B cell (primary cell): ENCODE measurements around the gene SLC39A7. TPM values are rescaled to one million over a fixed set of nuclear protein-coding genes. Genes with fewer than 3 reads are reported as not detected.
A peak's percentile ranks its signal among the peaks of the same experiment; 100 is the strongest.

Source experiments
- ATAC-seq: fragments of 200-7000 bp; cut with Tn5 transposase; one replicate; pipeline ENCODE4 v1.10.0; 2021; ENCODE audit warnings: low read depth, mild to moderate bottlenecking, moderate number of reproducible peaks, moderate library complexity
- CTCF ChIA-PET: fragments of 350-600 bp; sonication (Branson Sonifier 250); formaldehyde crosslinking; loops from one replicate; lab custom pipeline; 2021; ENCODE audit warnings: antibody characterized with exemption, inconsistent platforms; lab: Charles Lee
- POLR2A ChIA-PET: fragments of 350-600 bp; sonication (Branson Sonifier 250); formaldehyde crosslinking; loops from one replicate; lab custom pipeline; 2021; ENCODE audit warnings: antibody characterized with exemption; lab: Charles Lee
- DNase-seq: peaks from one replicate; pipeline ENCODE4 v3.0.0; 2013
- H2AFZ ChIP-seq: 2 replicates; pipeline ENCODE4 v1.6.1; 2012; ENCODE audit warnings: mild to moderate bottlenecking, low read depth, low read length; ENCODE audit not compliant: insufficient read depth, poor library complexity, severe bottlenecking
- H3K27ac ChIP-seq, 2 donors: 1 replicate in 1 of 2; 2 replicates in 1 of 2; pipeline ENCODE4 v1.5.1; 2012 to 2013; ENCODE audit warnings: low read length in 2 of 2, mild to moderate bottlenecking in 2 of 2, moderate library complexity in 1 of 2
- H3K27me3 ChIP-seq, 4 experiments: fragments of 200-600 bp in 1 of 4; sonication (generic) in 1 of 4; replicated peaks in 1 of 4; 1 replicate in 2 of 4; 2 replicates in 2 of 4; pipeline versions ENCODE4 v1.6.1 to v1.7.0; 2013 to 2016; ENCODE audit warnings: low read length in 3 of 4, mild to moderate bottlenecking in 2 of 4, mixed read lengths in 1 of 4, moderate library complexity in 1 of 4; ENCODE audit not compliant: insufficient read depth in 4 of 4, control insufficient read depth in 3 of 4; ENCODE audit errors: control extremely low read depth in 1 of 4
- H3K36me3 ChIP-seq, 2 experiments: replicated peaks in 1 of 2; 1 replicate in 1 of 2; 2 replicates in 1 of 2; pipeline versions ENCODE4 v1.6.1 to v1.7.1; 2013; ENCODE audit warnings: low read length in 1 of 2; ENCODE audit not compliant: insufficient read depth in 2 of 2, control insufficient read depth in 1 of 2; ENCODE audit errors: control extremely low read depth in 1 of 2, extremely low read depth in 1 of 2
- H3K4me1 ChIP-seq, 2 donors: fragments of 200-600 bp in 1 of 2; sonication (generic) in 1 of 2; 1 replicate in 1 of 2; 2 replicates in 1 of 2; pipeline versions ENCODE4 v1.5.1 to v1.6.1; 2013 to 2017; ENCODE audit warnings: low read length in 2 of 2; ENCODE audit not compliant: control insufficient read depth in 2 of 2, insufficient read depth in 2 of 2
- H3K4me2 ChIP-seq: replicated peaks from 2 replicates; pipeline ENCODE3; 2012; ENCODE audit warnings: mild to moderate bottlenecking, low read depth, low read length; ENCODE audit not compliant: poor library complexity, severe bottlenecking
- H3K4me3 ChIP-seq, 5 experiments: fragments of 200-600 bp in 1 of 5; sonication (generic) in 1 of 5; 1 replicate in 3 of 5; 2 replicates in 2 of 5; pipeline versions ENCODE4 v1.5.1 to v1.7.0; 2011 to 2016; ENCODE audit warnings: low read length in 4 of 5, mild to moderate bottlenecking in 4 of 5, low read depth in 2 of 5, control low read depth in 1 of 5, moderate library complexity in 1 of 5; ENCODE audit not compliant: insufficient read depth in 1 of 5; ENCODE audit errors: control extremely low read depth in 1 of 5, extremely low read depth in 1 of 5
- H3K79me2 ChIP-seq: fragments of 200-600 bp; sonication (generic); one replicate; pipeline ENCODE4 v1.6.0; 2016; ENCODE audit warnings: low read length; ENCODE audit not compliant: control insufficient read depth, insufficient read depth
- H3K9ac ChIP-seq: fragments of 200-600 bp; sonication (generic); 2 replicates; pipeline ENCODE4 v1.6.1; 2017; ENCODE audit warnings: mild to moderate bottlenecking, low read length, moderate library complexity
- H3K9me3 ChIP-seq, 3 donors: one replicate each; pipeline versions ENCODE4 v1.6.1 to v1.7.1; 2013; ENCODE audit warnings: low read length in 2 of 3; ENCODE audit not compliant: control insufficient read depth in 2 of 3, insufficient read depth in 1 of 3; ENCODE audit errors: control extremely low read depth in 1 of 3
- H4K20me1 ChIP-seq: 2 replicates; pipeline ENCODE4 v1.6.0; 2012; ENCODE audit warnings: mild to moderate bottlenecking, low read length; ENCODE audit not compliant: insufficient read depth, control insufficient read depth, poor library complexity, severe bottlenecking
- H3K27ac Mint-ChIP-seq: one replicate; pipeline ENCODE4 v1.8.0; 2021; ENCODE audit warnings: mixed read lengths
- H3K27me3 Mint-ChIP-seq: one replicate; pipeline ENCODE4 v1.8.0; 2021; ENCODE audit warnings: mixed read lengths
- H3K4me1 Mint-ChIP-seq: one replicate; pipeline ENCODE4 v1.8.0; 2021; ENCODE audit warnings: mixed read lengths
- H3K4me3 Mint-ChIP-seq: one replicate; pipeline ENCODE4 v1.8.0; 2021; ENCODE audit warnings: mixed read lengths
- H3K9me3 Mint-ChIP-seq: one replicate; pipeline ENCODE4 v1.8.0; 2022; ENCODE audit warnings: mixed read lengths; ENCODE audit not compliant: insufficient read depth
- EZH2 ChIP-seq: IDR thresholded peaks from 2 replicates; pipeline ENCODE4 v1.6.1; 2012; ENCODE audit warnings: borderline replicate concordance, low read depth, mild to moderate bottlenecking, moderate library complexity, low read length; ENCODE audit not compliant: insufficient read depth, poor library complexity, severe bottlenecking
- WGBS: methylation state at CpG from one replicate; pipeline ENCODE4 v1.1.5; 2013; ENCODE audit warnings: missing lambda C conversion rate; ENCODE audit not compliant: insufficient coverage; 5-methylcytosine and 5-hydroxymethylcytosine counted together
- intact Hi-C: fragments of 100-400 bp; cut with micrococcal nuclease; formaldehyde crosslinking; loops from one replicate; pipeline ENCODE4 v1.10.0; 2022
- polyA plus RNA-seq: library from polyadenylated mRNA; depleted of rRNA; stranded (reverse); fragments of >200 nt; gene quantifications from 2 replicates; pipeline ENCODE4 v1.2.3, GENCODE V29; 2012
- total RNA-seq, 2 donors: library from RNA; stranded (reverse); fragments of 120-200 nt in 1 of 2; gene quantifications; 1 replicate in 1 of 2; 2 replicates in 1 of 2; pipeline versions ENCODE4 v1.2.3 to v1.2.4, GENCODE V29; 2013 to 2022
- TF ChIP-seq, protein P1 (sequence below): fragments of 200-600 bp; IDR thresholded peaks from one replicate; pipeline ENCODE4 v1.8.0; 2022; ENCODE audit warnings: antibody characterized with exemption, mild to moderate bottlenecking

Gene SLC39A7
- total and polyA plus RNA-seq, 2 donors (not counting 1 experiment from before 2014, with no cell fraction given), result 18.7 to 29.6 TPM

DNA sequence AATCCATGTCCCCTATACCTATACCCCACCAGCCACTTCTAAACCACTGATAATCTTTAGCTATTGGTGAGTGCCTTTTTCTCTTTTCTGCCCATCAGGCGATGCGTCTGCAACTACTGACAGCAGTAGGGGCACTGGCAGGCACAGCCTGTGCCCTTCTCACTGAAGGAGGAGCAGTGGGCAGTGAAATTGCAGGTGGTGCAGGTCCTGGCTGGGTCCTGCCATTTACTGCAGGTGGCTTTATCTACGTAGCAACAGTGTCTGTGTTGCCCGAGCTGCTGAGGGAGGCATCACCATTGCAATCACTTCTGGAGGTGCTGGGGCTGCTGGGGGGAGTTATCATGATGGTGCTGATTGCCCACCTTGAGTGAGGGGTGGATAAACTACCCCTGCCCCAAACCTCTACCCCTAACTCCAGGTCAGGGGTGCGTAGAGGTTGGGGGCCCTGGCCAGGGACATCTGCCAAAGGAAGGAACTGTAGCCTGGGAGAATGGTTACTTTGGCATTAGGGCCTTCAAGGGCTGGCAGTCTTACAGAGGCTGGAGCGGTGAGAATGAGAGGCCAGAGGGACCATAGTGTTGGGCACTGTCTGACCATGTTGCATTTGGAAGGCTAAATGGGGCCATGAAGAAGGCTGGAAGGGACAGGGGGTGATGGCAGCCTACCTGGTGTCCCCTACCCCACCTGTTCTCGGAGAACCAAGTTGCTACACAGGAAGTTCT lies 2.9 kb downstream of the SLC39A7 start:
- no peaks in the 10 kb centered on the region for H3K27me3 Mint-ChIP-seq
- ChIA-PET CTCF (interaction anchor here (0.9 kb wide), 1 partner anchor 141 kb away, joined by 3 read pairs; no protein-coding TSS in a partner anchor), POLR2A (no interaction called here)
- no peaks in the 10 kb centered on the region for H3K9me3 ChIP-seq
- TF ChIP-seq, protein P1, sequence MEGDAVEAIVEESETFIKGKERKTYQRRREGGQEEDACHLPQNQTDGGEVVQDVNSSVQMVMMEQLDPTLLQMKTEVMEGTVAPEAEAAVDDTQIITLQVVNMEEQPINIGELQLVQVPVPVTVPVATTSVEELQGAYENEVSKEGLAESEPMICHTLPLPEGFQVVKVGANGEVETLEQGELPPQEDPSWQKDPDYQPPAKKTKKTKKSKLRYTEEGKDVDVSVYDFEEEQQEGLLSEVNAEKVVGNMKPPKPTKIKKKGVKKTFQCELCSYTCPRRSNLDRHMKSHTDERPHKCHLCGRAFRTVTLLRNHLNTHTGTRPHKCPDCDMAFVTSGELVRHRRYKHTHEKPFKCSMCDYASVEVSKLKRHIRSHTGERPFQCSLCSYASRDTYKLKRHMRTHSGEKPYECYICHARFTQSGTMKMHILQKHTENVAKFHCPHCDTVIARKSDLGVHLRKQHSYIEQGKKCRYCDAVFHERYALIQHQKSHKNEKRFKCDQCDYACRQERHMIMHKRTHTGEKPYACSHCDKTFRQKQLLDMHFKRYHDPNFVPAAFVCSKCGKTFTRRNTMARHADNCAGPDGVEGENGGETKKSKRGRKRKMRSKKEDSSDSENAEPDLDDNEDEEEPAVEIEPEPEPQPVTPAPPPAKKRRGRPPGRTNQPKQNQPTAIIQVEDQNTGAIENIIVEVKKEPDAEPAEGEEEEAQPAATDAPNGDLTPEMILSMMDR, result no peak
- TF ChIP-seq EZH2, result no peak
- H2AFZ ChIP-seq, result no peak overlapping the region
- H3K27ac Mint-ChIP-seq, result no peak overlapping the region
- WGBS, result 95% methylated on average over 6 of the region's 7 CpGs
- intact Hi-C loops, result loop anchor here (1.0 to 10.0 kb wide), 3 partner anchors 46 to 1229 kb away; partner anchors contain the start of genes AGPAT1, DXO and RNF5
- peak overlapping the region in 2 of 5 experiments; percentile 74 to 87 for H3K4me3 ChIP-seq
- H3K4me1 ChIP-seq, result peaks cover 34 to 59% of the 10 kb centered on the region in 2 donors
- peaks cover 44% of the 10 kb centered on the region for H3K79me2 ChIP-seq
- peak overlapping the region; percentile 98 for H3K4me2 ChIP-seq
- no peak for ATAC-seq
- peaks cover 0 to 20% of the 10 kb centered on the region in 2 experiments for H3K36me3 ChIP-seq
- peaks cover 10% of the 10 kb centered on the region for H4K20me1 ChIP-seq
- H3K27me3 ChIP-seq, result no peaks in the 10 kb centered on the region
- H3K9me3 Mint-ChIP-seq, result no peaks in the 10 kb centered on the region
- peak overlapping the region; percentile 79 for H3K9ac ChIP-seq
- peak overlapping the region; percentile 99 for H3K4me3 Mint-ChIP-seq
- peaks cover 62% of the 10 kb centered on the region for H3K4me1 Mint-ChIP-seq
- H3K27ac ChIP-seq, result no peak overlapping the region
- peak; percentile 17 for DNase-seq

GRCh38 chr6:33204165-33204414 lies 3.4 kb downstream of the SLC39A7 start:
- ChIA-PET POLR2A (interaction anchor here (0.6 kb wide), 1 partner anchor 45 kb away, joined by 3 read pairs; no protein-coding TSS in a partner anchor), CTCF (interaction anchor here (1.2 to 1.6 kb wide), 2 partner anchors 44 to 205 kb away, joined by 3 to 8 read pairs; no protein-coding TSS in a partner anchor)
- peak overlapping the region; percentile 72 for H3K27ac Mint-ChIP-seq
- TF ChIP-seq EZH2, result no peak
- TF ChIP-seq, protein P1, result no peak
- no peak for DNase-seq
- peak overlapping the region; percentile 79 for H3K9ac ChIP-seq
- H3K4me3 Mint-ChIP-seq, result peak overlapping the region; percentile 94
- no peaks in the 10 kb centered on the region for H3K9me3 ChIP-seq
- peak overlapping the region; percentile 94 for H2AFZ ChIP-seq
- WGBS, result 0% methylated on average over 2 of the region's 4 CpGs
- peaks cover 63% of the 10 kb centered on the region for H3K4me1 Mint-ChIP-seq
- peaks cover 38 to 60% of the 10 kb centered on the region in 2 donors for H3K4me1 ChIP-seq
- peak overlapping the region in 4 of 5 experiments; percentile 74 to 88 (median 84) for H3K4me3 ChIP-seq
- H3K27me3 Mint-ChIP-seq, result no peaks in the 10 kb centered on the region
- H3K36me3 ChIP-seq, result peaks cover 0 to 20% of the 10 kb centered on the region in 2 experiments
- no peaks in the 10 kb centered on the region for H3K9me3 Mint-ChIP-seq
- peaks cover 42% of the 10 kb centered on the region for H3K79me2 ChIP-seq
- peaks cover 10% of the 10 kb centered on the region for H4K20me1 ChIP-seq
- intact Hi-C loops, result loop anchor here (1.0 to 10.0 kb wide), 3 partner anchors 45 to 1229 kb away; partner anchors contain the start of genes AGPAT1, DXO and RNF5
- peak overlapping the region; percentile 98 for H3K4me2 ChIP-seq
- no peak overlapping the region for H3K27ac ChIP-seq
- no peak for ATAC-seq
- H3K27me3 ChIP-seq, result no peaks in the 10 kb centered on the region
